Measurements from ENCODE around the gene EBLN2. TPM values are rescaled to one million over a fixed set of nuclear protein-coding genes. Genes with fewer than 3 reads are reported as not detected.

EBLN2 gene
- total RNA-seq, 1 donor from 2014 or later: 11.3 TPM

GRCh38 chr3:73031573-73032103 lies 29.8 kb upstream of the EBLN2 start:
- Mint-ChIP-seq H3K27me3 (ENCODE audit: low read depth) (no peaks in the 10 kb centered on the region), H3K27ac (no peak overlapping the region), H3K4me1 (peaks cover 32% of the 10 kb centered on the region), H3K36me3 (peaks cover 8% of the 10 kb centered on the region), H3K9me3 (no peaks in the 10 kb centered on the region), H3K4me3 (no peak overlapping the region)
- DNase-seq (ENCODE audit: low spot score in 2 of 2, unreplicated experiment in 2 of 2): no peak
- no peak for TF ChIP-seq CTCF (IDR thresholded peaks at IDR 0.05; ENCODE audit: unreplicated experiment)

GRCh38 chr3:73036694-73037591 lies 24.5 kb upstream of the EBLN2 start:
- Mint-ChIP-seq H3K27ac (peak overlapping the region; percentile 35), H3K9me3 (no peaks in the 10 kb centered on the region), H3K27me3 (ENCODE audit: low read depth) (no peaks in the 10 kb centered on the region), H3K4me1 (peaks cover 45% of the 10 kb centered on the region), H3K4me3 (no peak overlapping the region), H3K36me3 (peaks cover 4% of the 10 kb centered on the region)
- DNase-seq (ENCODE audit: low spot score in 2 of 2, unreplicated experiment in 2 of 2): no peak
- TF ChIP-seq CTCF (IDR thresholded peaks at IDR 0.05; ENCODE audit: unreplicated experiment): no peak

GRCh38 chr3:73041537-73041936 lies 19.9 kb upstream of the EBLN2 start:
- H3K36me3 Mint-ChIP-seq: no peaks in the 10 kb centered on the region
- no peaks in the 10 kb centered on the region for H3K9me3 Mint-ChIP-seq
- no peaks in the 10 kb centered on the region for H3K27me3 Mint-ChIP-seq (ENCODE audit: low read depth)
- peak overlapping the region; percentile 47 for H3K27ac Mint-ChIP-seq
- H3K4me3 Mint-ChIP-seq: no peak overlapping the region
- no peak for TF ChIP-seq CTCF (IDR thresholded peaks at IDR 0.05; ENCODE audit: unreplicated experiment)
- peaks cover 39% of the 10 kb centered on the region for H3K4me1 Mint-ChIP-seq
- no peak for DNase-seq (ENCODE audit: low spot score in 2 of 2, unreplicated experiment in 2 of 2)

GRCh38 chr3:73043414-73043813 lies 18.0 kb upstream of the EBLN2 start:
- DNase-seq (ENCODE audit: low spot score in 2 of 2, unreplicated experiment in 2 of 2): no peak
- TF ChIP-seq CTCF (IDR thresholded peaks at IDR 0.05; ENCODE audit: unreplicated experiment): no peak
- Mint-ChIP-seq H3K4me3 (no peak overlapping the region), H3K27ac (no peak overlapping the region), H3K4me1 (peaks cover 29% of the 10 kb centered on the region), H3K27me3 (ENCODE audit: low read depth) (no peaks in the 10 kb centered on the region), H3K36me3 (peaks cover 1% of the 10 kb centered on the region), H3K9me3 (no peaks in the 10 kb centered on the region)

- Mint-ChIP-seq H3K4me1 (peaks cover 29% of the 10 kb centered on the region), H3K4me3 (no peak overlapping the region), H3K9me3 (no peaks in the 10 kb centered on the region), H3K27ac (no peak overlapping the region), H3K27me3 (ENCODE audit: low read depth) (no peaks in the 10 kb centered on the region), H3K36me3 (peaks cover 5% of the 10 kb centered on the region)
- DNase-seq (ENCODE audit: low spot score in 2 of 2, unreplicated experiment in 2 of 2): no peak
- TF ChIP-seq CTCF (IDR thresholded peaks at IDR 0.05; ENCODE audit: unreplicated experiment): no peak
These were observed 16.1 kb upstream of the EBLN2 start for GRCh38 chr3:73045391-73045790.
